Activated gamma-delta T cell treated with Interleukin-2 at 50 U/mL for 16 hours (primary cell): ENCODE data around the gene ELP2.
A peak's percentile ranks its signal among the peaks of the same experiment; 100 is the strongest.
"Not testable (repeated sequence)": the region's sequence is repeated elsewhere in the genome, so short reads cannot be mapped to it uniquely, and the experiment has no call there.

ENCODE experiments used
- DNase-seq: peaks from one replicate; pipeline ENCODE4 v3.0.0-alpha.2; 2020

ELP2 gene

GRCh38 chr18:36167692-36168218 is 38.1 kb downstream of the ELP2 start:
- DNase-seq = no peak

GRCh38 chr18:36168296-36168695 is 38.6 kb downstream of the ELP2 start:
- not testable (repeated sequence) for DNase-seq

GRCh38 chr18:36169938-36170337 is 40.2 kb downstream of the ELP2 start:
- no peak for DNase-seq

GRCh38 chr18:36175481-36175880 is 45.8 kb downstream of the ELP2 start:
- DNase-seq = no peak

- no peak for DNase-seq
Observed at GRCh38 chr18:36176177-36176584, 46.5 kb downstream of the ELP2 start.

- no peak for DNase-seq
Observed at GRCh38 chr18:36176711-36177110, 47.0 kb downstream of the ELP2 start.

GRCh38 chr18:36177913-36178312 is 48.2 kb downstream of the ELP2 start:
- DNase-seq = no peak

GRCh38 chr18:36179562-36180355 is 50.1 kb downstream of the ELP2 start:
- no peak for DNase-seq

- DNase-seq = no peak
Observed at GRCh38 chr18:36181441-36181840, 51.7 kb downstream of the ELP2 start.

GRCh38 chr18:36181898-36182506 is 52.3 kb downstream of the ELP2 start:
- DNase-seq = no peak

GRCh38 chr18:36183033-36183432 is 53.3 kb downstream of the ELP2 start:
- no peak for DNase-seq

GRCh38 chr18:36183987-36184386 is 54.3 kb downstream of the ELP2 start:
- no peak for DNase-seq

GRCh38 chr18:36185157-36185556 is 55.5 kb downstream of the ELP2 start:
- DNase-seq = no peak

- DNase-seq = no peak
Observed at GRCh38 chr18:36185901-36186460, 56.3 kb downstream of the ELP2 start.

- no peak for DNase-seq
Observed at GRCh38 chr18:36186461-36187192, 56.9 kb downstream of the ELP2 start.

- DNase-seq = peak; percentile 31
Observed at GRCh38 chr18:36187193-36187825, 57.6 kb downstream of the ELP2 start, which contains the start of gene MOCOS. Gene MOCOS, plus strand, starts transcription at chr18:36187497. Its CDS starts 43 bp downstream, at chr18:36187540.

GRCh38 chr18:36187826-36188721 is 58.4 kb downstream of the ELP2 start:
- no peak for DNase-seq

GRCh38 chr18:36188916-36189315 is 59.2 kb downstream of the ELP2 start:
- DNase-seq = no peak

GRCh38 chr18:36189486-36189885 is 59.8 kb downstream of the ELP2 start:
- no peak for DNase-seq

GRCh38 chr18:36191286-36191685 is 61.6 kb downstream of the ELP2 start:
- no peak for DNase-seq

GRCh38 chr18:36191711-36192110 is 62.0 kb downstream of the ELP2 start:
- DNase-seq = no peak
